SKM-1 (cell line): ENCODE measurements around the gene MYO9B.

ENCODE experiments used
- DNase-seq: peaks from one replicate; lab custom pipeline; 2025; ENCODE audit not compliant: unreplicated experiment; lab: John Stamatoyannopoulos, UW

Gene MYO9B, protein sequence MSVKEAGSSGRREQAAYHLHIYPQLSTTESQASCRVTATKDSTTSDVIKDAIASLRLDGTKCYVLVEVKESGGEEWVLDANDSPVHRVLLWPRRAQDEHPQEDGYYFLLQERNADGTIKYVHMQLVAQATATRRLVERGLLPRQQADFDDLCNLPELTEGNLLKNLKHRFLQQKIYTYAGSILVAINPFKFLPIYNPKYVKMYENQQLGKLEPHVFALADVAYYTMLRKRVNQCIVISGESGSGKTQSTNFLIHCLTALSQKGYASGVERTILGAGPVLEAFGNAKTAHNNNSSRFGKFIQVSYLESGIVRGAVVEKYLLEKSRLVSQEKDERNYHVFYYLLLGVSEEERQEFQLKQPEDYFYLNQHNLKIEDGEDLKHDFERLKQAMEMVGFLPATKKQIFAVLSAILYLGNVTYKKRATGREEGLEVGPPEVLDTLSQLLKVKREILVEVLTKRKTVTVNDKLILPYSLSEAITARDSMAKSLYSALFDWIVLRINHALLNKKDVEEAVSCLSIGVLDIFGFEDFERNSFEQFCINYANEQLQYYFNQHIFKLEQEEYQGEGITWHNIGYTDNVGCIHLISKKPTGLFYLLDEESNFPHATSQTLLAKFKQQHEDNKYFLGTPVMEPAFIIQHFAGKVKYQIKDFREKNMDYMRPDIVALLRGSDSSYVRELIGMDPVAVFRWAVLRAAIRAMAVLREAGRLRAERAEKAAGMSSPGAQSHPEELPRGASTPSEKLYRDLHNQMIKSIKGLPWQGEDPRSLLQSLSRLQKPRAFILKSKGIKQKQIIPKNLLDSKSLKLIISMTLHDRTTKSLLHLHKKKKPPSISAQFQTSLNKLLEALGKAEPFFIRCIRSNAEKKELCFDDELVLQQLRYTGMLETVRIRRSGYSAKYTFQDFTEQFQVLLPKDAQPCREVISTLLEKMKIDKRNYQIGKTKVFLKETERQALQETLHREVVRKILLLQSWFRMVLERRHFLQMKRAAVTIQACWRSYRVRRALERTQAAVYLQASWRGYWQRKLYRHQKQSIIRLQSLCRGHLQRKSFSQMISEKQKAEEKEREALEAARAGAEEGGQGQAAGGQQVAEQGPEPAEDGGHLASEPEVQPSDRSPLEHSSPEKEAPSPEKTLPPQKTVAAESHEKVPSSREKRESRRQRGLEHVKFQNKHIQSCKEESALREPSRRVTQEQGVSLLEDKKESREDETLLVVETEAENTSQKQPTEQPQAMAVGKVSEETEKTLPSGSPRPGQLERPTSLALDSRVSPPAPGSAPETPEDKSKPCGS (N-terminal part only)

DNA sequence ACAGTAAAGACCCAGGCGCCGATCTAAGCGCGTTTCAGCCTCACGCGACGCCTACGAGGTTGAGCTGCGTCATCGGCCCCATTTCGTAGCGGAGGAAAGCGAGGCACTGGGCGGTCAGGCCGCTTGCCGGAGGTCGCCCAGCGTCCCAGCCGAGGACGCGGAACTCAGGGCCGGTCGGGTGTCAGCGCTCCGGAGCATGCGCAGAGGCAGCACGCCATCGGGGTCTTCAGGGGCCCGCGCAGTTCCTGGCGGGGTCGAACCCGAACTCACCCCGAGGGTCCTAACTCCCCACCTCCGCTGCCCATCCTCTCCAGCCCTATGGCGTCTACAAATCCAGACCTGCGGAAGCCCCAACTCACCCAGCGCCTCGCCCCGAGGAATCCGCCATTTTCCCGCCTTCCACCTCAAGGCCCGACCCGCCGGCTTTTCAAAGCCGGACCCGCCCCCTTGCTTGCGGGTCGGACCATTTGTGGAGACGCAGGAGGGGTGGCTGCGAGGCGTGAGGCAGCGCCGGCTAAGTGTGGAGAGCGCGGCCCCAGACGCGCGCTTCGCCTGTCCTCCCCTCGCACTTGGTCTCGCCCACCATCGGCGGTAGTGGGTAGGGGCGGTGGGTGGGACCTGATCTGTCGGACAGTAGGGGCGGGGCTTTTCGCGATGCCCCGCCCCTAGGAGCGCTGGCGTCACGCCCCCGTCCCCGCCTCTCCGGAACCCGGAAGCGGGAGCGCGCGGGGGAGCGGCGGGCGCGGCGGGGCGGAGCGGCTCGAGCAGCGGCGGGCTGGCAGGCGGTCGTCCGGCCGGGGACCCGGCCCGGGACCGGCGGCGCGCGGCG lies at the start of gene MYO9B, which contains the start of gene HAUS8:
MYO9B (plus strand) TSS at position 743 of the 829 bp plus-strand sequence. CDS start 25,941 bp downstream, outside the sequence.
HAUS8 (minus strand) TSS at position 418 of the 829 bp plus-strand sequence; CDS start at position 388, 30 bp downstream.
- DNase-seq: peak; percentile 96

DNA sequence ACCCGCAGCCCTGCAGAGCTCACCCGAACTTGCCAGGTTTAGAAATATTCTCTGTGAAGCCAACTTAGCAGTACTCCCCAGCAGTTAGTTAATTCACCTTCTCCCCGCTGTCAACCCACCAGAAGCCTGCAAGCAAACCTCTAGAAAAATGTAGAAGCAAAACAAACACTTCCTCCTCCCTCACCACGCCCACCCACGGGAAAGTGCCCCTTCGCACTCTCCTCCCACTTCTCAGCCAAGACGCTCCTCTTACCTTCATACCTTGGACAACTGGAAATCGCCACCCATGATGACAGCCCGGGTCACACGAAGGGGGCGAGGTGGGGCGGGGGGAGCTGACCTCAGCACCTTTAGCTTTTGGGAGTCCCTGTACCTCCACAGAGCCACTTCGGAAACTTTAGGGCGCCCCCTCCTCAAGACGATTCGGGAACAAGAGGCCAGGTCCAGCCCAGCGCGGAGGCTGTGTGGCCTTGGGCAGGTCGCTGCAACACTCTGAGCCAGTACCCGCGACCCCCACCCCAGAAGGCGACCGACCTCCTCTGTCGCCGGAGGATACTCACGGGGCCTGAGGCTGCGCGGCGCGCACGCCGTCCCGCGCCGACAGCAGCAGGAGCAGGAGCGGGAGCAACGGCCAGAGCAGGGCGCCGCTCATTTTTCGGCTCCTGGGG lies 49.5 kb upstream of the MYO9B start:
- no peak for DNase-seq

DNA sequence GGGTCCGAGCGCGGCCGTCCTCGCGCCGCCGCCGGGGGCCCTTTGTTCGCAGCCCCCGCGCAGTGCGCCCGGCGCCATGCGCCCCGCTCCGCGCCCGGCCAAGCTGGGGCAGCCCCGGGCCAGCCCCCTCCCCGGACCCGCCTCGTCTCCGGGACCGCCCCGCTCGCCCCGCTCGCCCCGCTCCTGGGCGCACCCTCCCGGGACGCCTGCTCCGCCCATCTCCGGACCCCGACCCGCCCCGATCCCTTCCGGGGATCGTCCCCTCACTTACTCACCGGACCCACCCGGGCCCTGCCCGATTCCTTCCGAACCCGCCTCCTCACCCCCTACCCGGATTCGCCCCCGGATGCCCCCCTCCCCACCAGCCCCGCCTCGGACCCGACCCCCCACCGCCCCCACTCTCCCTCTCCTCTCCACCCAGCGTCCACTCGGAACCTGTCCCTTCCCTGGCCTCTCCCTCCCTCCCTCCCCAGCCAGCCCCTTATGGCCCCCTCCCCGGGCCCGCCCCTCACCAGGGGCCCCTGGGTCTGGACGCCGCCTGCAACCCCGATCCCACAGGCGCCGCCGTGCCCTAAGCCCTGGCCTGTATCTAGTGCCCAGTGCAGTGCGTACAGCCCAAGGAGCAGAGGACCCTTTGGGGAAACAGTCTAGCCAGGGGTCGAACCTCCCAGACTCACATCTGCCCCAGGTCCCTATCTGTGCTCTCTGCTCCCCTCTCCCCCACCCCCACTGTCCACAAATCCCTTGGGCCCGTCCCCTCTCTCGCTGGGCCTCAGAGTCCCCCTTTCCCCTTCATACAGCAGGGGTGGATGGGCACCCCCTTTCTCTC lies 48.7 kb upstream of the MYO9B start, which contains the start of gene CPAMD8:
CPAMD8 (minus strand) TSS at position 105 of the 829 bp plus-strand sequence. CDS start 168 bp downstream, outside the sequence.
- no peak for DNase-seq

DNA sequence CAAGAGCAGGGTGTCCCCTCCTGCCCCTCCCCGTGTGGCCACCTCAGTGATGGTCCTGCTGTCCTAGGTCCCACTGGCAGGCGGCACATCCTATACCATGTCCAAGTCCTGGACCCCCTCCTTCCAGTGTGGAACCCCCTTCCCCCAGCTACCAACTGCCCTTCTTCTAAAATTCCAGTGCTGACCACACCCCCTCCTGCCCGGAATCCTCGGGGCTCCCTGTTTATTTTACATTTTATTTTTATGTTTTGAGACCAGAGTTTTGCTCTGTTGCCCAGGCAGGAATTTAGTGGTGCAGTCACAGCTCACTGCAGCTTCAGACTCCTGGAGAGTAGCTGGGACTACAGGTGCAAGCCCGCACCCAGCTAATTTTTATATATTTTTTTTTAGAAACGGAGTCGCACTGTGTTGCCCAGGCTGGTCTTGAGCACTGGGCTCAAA lies 48.0 kb upstream of the MYO9B start:
- DNase-seq: no peak

DNA sequence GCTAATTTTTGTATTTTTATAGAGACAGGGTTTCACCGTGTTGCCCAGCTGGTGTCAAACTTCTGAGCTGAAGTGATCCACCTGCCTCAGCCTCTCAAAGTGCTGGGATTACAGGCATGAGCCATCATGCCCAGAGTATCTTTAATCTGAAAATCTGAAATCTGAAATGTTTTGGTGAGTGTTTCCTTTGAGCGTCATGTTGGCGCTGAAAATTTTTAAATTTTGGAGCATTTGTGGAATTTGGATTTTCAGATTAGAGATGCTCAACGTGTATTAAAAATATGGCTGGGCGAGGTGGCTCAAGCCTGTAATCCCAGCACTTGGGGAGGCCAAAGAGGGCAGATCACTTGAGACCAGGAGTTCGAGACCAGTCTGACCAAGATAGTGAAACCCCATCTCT lies 43.8 kb upstream of the MYO9B start:
- no peak for DNase-seq

DNA sequence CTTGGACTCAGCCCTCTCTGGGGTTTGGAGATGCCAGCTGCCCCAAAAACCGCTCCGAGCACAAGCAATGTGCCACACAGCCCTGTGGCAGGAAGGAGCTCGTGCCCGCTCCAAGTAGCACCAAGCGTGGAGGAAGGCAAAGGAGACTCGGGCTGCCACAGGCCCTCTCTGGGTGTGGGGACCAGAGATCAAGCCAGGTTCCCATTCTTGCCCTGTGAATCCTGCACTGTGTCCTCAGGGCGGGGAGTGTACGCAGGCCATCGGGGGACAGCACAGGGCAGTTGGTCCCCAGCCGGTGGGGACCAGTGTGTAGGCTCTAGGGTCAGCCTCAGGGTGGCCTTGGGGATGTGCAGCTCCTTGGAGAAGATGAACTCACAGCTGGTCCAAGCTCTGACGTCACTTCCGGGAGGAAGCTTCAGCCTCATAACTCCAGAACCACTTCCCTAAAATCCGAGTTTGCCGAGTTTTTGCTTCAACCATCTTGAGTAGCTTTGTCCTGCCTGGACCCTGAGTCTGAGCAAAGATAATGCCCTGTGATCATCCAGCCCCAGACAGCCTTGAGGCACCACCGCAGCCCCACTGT lies 39.6 kb upstream of the MYO9B start:
- peak; percentile 77 for DNase-seq

DNA sequence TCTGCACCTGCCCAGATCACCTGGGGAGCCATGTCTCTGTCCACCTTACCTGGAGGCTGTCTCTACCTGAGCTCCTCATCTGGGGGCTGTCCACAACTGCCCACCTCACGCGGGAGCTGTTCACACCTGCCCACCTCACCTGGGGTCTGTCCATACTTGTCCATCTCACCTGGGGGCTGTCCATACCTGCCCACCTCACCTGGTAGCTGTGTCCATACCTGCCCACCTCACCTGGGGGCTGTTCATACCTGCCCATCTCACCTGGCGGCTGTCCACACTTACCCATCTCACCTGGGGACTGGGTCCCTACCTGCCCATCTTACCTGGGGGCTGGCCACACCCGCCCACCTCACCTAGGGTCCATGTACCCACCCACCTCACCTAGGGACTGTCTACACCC lies 38.9 kb upstream of the MYO9B start:
- DNase-seq: no peak

DNA sequence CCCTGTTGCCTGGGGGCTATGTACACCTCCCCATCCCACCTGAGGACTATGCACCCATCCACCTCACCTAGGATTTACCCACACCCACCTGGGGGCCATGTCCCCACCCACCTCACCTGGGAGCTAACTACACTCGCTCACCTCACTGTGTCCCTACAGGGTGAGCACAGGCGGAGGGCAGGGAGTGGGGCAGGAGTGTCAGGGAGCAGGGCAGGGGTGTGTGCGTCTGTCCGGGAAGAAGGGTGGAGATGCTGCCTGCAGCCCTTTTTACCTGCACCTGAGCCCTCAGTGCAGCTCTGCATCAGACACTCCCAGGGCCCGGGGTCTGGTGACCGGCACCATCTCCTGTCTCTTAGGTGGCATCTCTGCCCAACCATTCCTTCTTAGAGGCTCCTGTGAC lies 38.4 kb upstream of the MYO9B start:
- no peak for DNase-seq

DNA sequence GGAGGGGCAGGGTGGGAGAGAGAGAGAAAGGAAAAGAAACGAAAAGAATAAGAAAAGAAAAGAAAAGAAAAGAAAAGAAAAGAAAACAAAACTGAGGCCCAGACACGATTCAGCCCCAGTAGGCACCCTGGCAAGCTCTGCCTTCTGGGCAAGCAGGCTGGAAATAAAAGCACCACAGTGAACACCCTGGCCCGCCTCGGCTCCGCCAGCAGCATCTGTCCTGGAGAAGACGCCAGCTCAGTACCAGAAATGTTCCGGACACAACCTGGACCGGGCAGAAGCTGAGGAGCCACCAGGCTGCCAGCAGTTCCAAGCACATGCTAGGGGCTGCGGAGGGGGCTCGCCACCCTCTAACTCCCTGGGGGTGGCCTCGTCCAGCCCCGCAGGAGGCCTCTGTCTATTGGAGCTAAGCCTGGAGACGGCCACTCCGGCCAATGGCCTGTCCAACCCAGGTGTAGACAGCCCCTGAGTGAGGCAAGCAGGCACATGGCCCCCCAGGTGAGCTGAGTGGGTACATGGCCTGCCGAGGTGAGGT lies 37.5 kb upstream of the MYO9B start:
- no peak for DNase-seq

DNA sequence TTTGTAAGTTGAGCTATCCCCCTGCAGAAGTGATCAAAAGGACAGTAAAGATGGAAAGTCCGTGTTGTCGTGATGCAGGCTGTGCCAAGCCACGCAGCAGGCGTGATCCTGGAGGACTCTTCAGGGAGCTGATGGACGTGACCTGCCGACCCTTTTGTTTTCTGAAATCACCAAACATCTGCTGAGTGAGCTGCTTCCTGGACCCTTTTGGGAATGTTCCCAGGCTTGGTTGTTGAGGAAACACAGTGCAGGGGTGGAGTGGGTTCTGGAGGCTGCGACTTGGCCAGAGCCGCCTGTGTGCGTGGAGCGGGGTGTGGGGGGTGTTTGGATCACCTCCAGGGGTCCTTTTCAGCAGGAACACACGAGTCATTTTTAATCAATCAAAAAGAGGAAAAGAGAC lies 33.6 kb upstream of the MYO9B start:
- DNase-seq: no peak

DNA sequence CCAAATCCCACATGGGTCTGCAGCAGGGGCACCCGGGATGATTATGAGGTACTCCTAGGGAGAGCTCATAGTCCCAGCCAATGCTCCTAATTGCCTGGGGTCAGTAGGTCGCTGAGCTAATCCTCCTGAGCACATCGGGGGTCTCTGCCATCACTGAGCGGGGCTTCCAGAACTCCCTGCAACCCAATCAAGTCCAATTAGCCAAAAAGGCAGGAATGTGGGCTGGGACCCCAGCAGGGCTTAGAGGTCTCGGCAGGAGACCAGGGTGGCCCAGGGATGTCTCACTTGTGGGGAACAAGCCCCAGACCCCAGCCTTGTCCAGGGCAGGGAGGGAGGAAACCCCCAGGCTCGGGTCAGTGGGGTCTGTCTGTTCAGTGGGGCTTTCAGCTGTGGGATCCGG lies 31.8 kb upstream of the MYO9B start:
- DNase-seq: no peak

DNA sequence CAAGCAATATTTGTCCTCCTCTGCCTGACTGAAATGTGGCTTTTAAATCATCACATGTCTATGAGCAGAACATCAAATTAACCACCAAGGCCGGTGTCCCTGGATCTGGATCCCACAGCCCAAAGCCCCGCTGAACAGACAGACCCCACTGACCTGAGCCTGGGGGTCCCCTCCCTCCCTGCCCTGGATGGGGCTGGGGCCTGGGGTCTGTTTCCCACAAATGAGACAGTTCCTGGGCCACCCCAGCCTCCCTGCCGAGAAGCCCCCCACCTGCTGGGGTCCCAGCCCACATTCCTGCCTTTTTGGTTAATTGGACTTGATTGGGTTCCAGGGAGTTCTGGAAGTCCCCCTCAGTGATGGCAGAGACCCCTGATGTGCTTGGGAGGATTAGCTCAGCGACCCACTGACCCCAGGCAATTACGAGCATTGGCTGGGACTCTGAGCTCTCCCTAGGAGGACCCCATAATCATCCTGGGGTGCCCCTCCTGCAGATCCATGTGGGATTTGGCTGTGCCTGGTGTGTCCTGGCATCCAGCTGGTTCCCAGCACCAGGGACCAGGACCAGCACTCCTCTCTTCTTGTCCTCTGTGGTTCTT lies 29.6 kb upstream of the MYO9B start:
- DNase-seq: no peak

DNA sequence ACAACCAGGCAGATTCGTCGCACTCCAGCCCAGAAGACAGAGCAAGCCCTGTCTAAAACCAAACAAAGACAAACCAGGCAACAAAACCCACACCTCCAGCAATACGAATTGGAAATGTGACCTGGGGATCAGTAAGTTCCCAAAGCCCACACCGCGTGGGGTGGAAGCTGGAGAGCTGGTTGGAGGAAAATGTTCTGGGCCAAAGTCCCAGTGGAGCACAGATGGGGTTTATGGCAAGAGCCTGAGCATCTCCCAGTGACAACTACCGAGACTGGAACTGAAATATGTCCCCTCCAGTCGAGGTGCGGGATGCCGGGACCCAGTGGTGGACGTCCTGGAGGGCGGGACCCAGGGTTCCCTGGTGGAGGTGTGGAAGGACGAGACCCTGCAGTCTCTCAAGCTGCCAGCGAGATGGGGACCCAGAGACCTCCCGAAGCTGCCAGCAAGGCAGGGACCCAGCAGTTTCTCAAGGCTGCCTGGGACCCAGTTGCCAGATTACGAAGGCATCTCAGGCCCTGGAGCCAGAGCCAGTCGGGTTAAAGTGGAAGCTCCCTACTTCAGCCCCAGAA lies 26.6 kb upstream of the MYO9B start:
- DNase-seq: no peak

DNA sequence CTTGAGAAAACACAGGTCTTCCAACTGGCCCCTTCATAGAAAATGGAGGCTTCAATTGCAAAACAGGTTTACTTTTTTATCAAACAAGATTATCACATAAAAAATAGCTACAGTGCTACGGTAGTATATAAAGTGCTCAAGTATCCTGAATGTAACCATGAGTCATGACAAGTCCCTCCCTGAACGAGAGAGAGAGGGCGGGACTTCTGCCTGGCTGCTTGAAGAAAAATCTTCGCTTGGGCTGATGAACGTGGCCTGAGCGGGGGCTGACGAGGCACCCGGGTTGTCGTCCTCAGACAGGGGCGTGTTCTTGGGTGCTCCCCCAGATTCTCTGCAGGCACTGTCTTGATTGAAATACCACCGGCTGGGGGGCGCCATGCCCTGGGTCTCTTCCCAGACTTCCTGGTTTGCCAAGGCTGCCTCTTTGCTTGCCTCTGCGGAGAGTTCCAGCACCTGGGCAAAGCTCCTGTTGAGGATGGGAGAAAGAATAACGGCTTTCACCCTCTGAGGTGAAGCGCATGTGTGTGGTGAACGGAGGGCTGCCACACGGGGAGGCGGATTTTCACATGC lies 25.8 kb upstream of the MYO9B start:
- DNase-seq: no peak

DNA sequence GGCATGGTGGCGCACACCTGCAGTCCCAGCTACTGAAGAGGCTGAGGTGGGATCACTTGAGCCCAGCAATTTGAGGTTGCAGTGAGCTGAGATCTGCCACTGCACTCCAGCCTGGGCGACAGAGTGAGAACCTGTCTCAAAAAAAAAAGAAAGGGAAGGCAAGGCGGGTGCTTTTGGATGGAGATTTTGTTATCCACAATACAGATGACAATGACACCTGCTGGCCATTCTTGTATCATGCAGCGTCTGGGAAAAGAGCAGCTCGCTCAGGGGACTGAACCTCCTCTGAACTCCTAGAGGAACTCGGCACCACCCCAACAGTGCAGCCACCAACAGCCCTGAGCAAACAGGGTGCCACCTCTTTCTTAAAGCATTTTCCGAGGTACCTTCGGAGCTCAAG lies 23.1 kb upstream of the MYO9B start:
- no peak for DNase-seq

DNA sequence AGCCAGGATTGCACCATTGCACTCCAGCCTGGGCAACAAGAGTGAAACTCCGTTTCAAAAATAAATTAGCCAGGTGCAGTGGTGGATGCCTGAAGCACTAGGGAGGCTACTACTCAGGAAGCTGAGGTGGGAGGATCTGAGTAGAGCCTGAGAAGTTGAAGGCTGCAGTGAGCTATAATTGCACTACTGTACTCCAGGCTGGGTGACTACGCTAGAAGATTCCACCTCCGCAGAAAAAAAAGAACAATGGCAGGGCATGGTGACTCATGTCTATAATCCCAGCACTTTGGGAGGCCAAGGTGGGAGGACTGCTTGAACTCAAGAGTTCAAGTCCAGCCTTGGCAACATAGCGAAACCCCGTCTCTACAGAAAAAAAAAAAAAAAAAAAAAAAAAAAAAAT lies 20.8 kb upstream of the MYO9B start:
- no peak for DNase-seq

DNA sequence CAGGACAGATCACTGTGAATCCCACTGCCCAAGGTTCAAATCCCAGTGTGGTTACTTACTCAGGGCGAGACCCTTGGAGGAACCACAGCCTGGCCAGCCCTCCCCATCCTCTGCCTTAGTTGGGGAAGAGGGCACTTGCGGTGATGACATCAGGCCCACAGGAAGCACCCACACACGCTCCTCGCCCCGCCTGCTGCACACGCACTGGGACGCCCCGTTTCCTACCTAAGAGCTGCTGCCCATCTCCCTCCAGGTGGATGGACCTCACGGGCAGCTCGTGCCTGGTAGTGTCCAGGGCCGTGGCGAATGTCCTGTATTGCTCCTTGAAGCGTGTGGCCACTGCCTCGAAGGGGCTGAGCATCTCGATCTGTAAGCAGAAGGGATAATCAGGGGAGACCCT lies 19.9 kb upstream of the MYO9B start:
- no peak for DNase-seq
